Measurements from ENCODE around the gene CNGB1. TPM values are rescaled to one million over a fixed set of nuclear protein-coding genes. Genes with fewer than 3 reads are reported as not detected.

Gene CNGB1
- total and polyA plus RNA-seq, 4 donors: under 0.01 TPM; not detected in 2

GRCh38 chr16:57993897-57994296 is 23.0 kb upstream of the CNGB1 start:
- H3K4me3 ChIP-seq (ENCODE audit: low read depth in 1 of 3, low read length in 3 of 3): no peak overlapping the region
- peaks cover 0 to under 1% (median 0%) of the 10 kb centered on the region in 4 donors for H3K4me1 ChIP-seq (ENCODE audit: control insufficient read depth in 4 of 4, insufficient read depth in 4 of 4, low read length in 3 of 4)
- no peaks in the 10 kb centered on the region for H3K27me3 ChIP-seq (ENCODE audit: control insufficient read depth in 4 of 4, insufficient read depth in 4 of 4, low read length in 3 of 4)
- H3K36me3 ChIP-seq (ENCODE audit: control insufficient read depth in 4 of 4, insufficient read depth in 3 of 4, low read depth in 1 of 4, low read length in 3 of 4): peaks cover 4 to 25% (median 11%) of the 10 kb centered on the region in 4 donors
- no peak overlapping the region for H3K9ac ChIP-seq (ENCODE audit: low read depth in 1 of 2, low read length in 2 of 2)
- H3K9me3 ChIP-seq (ENCODE audit: control insufficient read depth in 4 of 4, low read length in 3 of 4): no peaks in the 10 kb centered on the region
- H3K27ac ChIP-seq (ENCODE audit: low read depth in 1 of 2, low read length in 2 of 2): no peak overlapping the region
- TF ChIP-seq REST (IDR thresholded peaks at IDR 0.05) (no peak), TAF1 (conservative IDR thresholded peaks at IDR 0.05) (no peak), MAX (IDR thresholded peaks at IDR 0.05) (no peak), FOXA1 (IDR thresholded peaks at IDR 0.05) (no peak), NR2F2 (IDR thresholded peaks at IDR 0.05) (no peak), GABPA (IDR thresholded peaks at IDR 0.05 in 1 of 2, conservative IDR thresholded peaks at IDR 0.05 in 1 of 2) (no peak), RAD21 (IDR thresholded peaks at IDR 0.05) (no peak), HNF4G (IDR thresholded peaks at IDR 0.05) (no peak), HNF4A (conservative IDR thresholded peaks at IDR 0.05) (no peak), YY1 (IDR thresholded peaks at IDR 0.05) (no peak)
- 95% methylated on average over 5 of the region's 5 CpGs for WGBS
- DNase-seq (ENCODE audit: low spot score): no peak

GRCh38 chr16:57993438-57993837 is 22.5 kb upstream of the CNGB1 start:
- Histone ChIP-seq H3K36me3 (ENCODE audit: control insufficient read depth in 4 of 4, insufficient read depth in 3 of 4, low read depth in 1 of 4, low read length in 3 of 4) (peaks cover 4 to 25% (median 11%) of the 10 kb centered on the region in 4 donors), H3K9ac (ENCODE audit: low read depth in 1 of 2, low read length in 2 of 2) (no peak overlapping the region), H3K9me3 (ENCODE audit: control insufficient read depth in 4 of 4, low read length in 3 of 4) (no peaks in the 10 kb centered on the region), H3K27ac (ENCODE audit: low read depth in 1 of 2, low read length in 2 of 2) (no peak overlapping the region), H3K4me3 (ENCODE audit: low read depth in 1 of 3, low read length in 3 of 3) (no peak overlapping the region), H3K4me1 (ENCODE audit: control insufficient read depth in 4 of 4, insufficient read depth in 4 of 4, low read length in 3 of 4) (no peaks in the 10 kb centered on the region), H3K27me3 (ENCODE audit: control insufficient read depth in 4 of 4, insufficient read depth in 4 of 4, low read length in 3 of 4) (no peaks in the 10 kb centered on the region)
- 86% methylated on average over 8 of the region's 8 CpGs for WGBS
- no peak for DNase-seq (ENCODE audit: low spot score)
- TF ChIP-seq YY1 (IDR thresholded peaks at IDR 0.05) (no peak), ATF3 (IDR thresholded peaks at IDR 0.05) (no peak), RAD21 (IDR thresholded peaks at IDR 0.05) (no peak), CTCF (IDR thresholded peaks at IDR 0.05; ENCODE audit: low read depth, low read length, missing input control) (no peak), EGR1 (IDR thresholded peaks at IDR 0.05; ENCODE audit: low read depth in 2 of 2) (no peak), FOXA2 (IDR thresholded peaks at IDR 0.05) (no peak)

Data from liver (tissue), 9 donors.